Thyroid gland (tissue), 4 donors: ENCODE measurements around the gene ZNF8.

Experiments
- CTCF ChIP-seq, 6 experiments: fragments of 200-600 bp in 3 of 6; fragments of 450-650 bp in 3 of 6; sonication (generic) in 3 of 6; IDR thresholded peaks; one replicate each; pipeline ENCODE4 v1.5.1; 2016 to 2019; ENCODE audit warnings: antibody characterized with exemption in 6 of 6, mild to moderate bottlenecking in 2 of 6, inconsistent platforms in 1 of 6, moderate library complexity in 1 of 6
- POLR2A ChIP-seq, 2 donors: fragments of 450-650 bp; IDR thresholded peaks; one replicate each; pipeline ENCODE4 v1.6.1; 2017; ENCODE audit warnings: antibody characterized with exemption in 2 of 2, mild to moderate bottlenecking in 2 of 2, moderate library complexity in 1 of 2

GRCh38 chr19:58284199-58284598 is 5.4 kb downstream of the ZNF8 start:
- TF ChIP-seq CTCF (IDR thresholded peaks at IDR 0.05) (no peak), POLR2A (IDR thresholded peaks at IDR 0.05) (no peak)
